Measurements from ENCODE around the gene OSBPL10.

Gene OSBPL10

GRCh38 chr3:31625358-31625757 is 355.7 kb downstream of the OSBPL10 start:
- TF ChIP-seq GLIS3 (CRISPR knock-in tag; IDR thresholded peaks at IDR 0.05), result no peak
- TF ChIP-seq ZC3H10 (CRISPR knock-in tag; IDR thresholded peaks at IDR 0.05), result no peak
- TF ChIP-seq CSRNP3 (CRISPR knock-in tag; IDR thresholded peaks at IDR 0.05), result no peak
- TF ChIP-seq SNAI2 (CRISPR knock-in tag; IDR thresholded peaks at IDR 0.05), result no peak
- TF ChIP-seq PPARA (CRISPR knock-in tag; IDR thresholded peaks at IDR 0.05; ENCODE audit: borderline replicate concordance), result no peak
- no peak for ATAC-seq

GRCh38 chr3:31624083-31624709 is 356.9 kb downstream of the OSBPL10 start:
- TF ChIP-seq POU6F1 (CRISPR knock-in tag; IDR thresholded peaks at IDR 0.05; ENCODE audit: borderline replicate concordance, low read depth) (no peak), SNAI2 (CRISPR knock-in tag; IDR thresholded peaks at IDR 0.05) (no peak), TOX (CRISPR knock-in tag; IDR thresholded peaks at IDR 0.05; ENCODE audit: borderline replicate concordance) (no peak), CREB5 (CRISPR knock-in tag; IDR thresholded peaks at IDR 0.05; ENCODE audit: low read depth) (no peak), ESRRG (CRISPR knock-in tag; IDR thresholded peaks at IDR 0.05) (no peak), PPARA (CRISPR knock-in tag; IDR thresholded peaks at IDR 0.05; ENCODE audit: borderline replicate concordance) (no peak), ZC3H10 (CRISPR knock-in tag; IDR thresholded peaks at IDR 0.05) (no peak), ARNTL (CRISPR knock-in tag; IDR thresholded peaks at IDR 0.05; ENCODE audit: borderline replicate concordance, low read depth) (no peak)
- ATAC-seq, result no peak

GRCh38 chr3:31622636-31623288 is 358.3 kb downstream of the OSBPL10 start:
- ATAC-seq, result no peak
- TF ChIP-seq ESRRG (CRISPR knock-in tag; IDR thresholded peaks at IDR 0.05), result no peak
- TF ChIP-seq RARB (CRISPR knock-in tag; IDR thresholded peaks at IDR 0.05), result no peak
- no peak for TF ChIP-seq CSRNP3 (CRISPR knock-in tag; IDR thresholded peaks at IDR 0.05)
- TF ChIP-seq ZNF565 (CRISPR knock-in tag; conservative IDR thresholded peaks at IDR 0.05; ENCODE audit: low read depth), result no peak
- no peak for TF ChIP-seq PPARA (CRISPR knock-in tag; IDR thresholded peaks at IDR 0.05; ENCODE audit: borderline replicate concordance)
- TF ChIP-seq OSR1 (CRISPR knock-in tag; IDR thresholded peaks at IDR 0.05), result no peak
- no peak for TF ChIP-seq ARNTL (CRISPR knock-in tag; IDR thresholded peaks at IDR 0.05; ENCODE audit: borderline replicate concordance, low read depth)
- no peak for TF ChIP-seq GLIS3 (CRISPR knock-in tag; IDR thresholded peaks at IDR 0.05)
- TF ChIP-seq ZNF8 (CRISPR knock-in tag; IDR thresholded peaks at IDR 0.05), result no peak
- no peak for TF ChIP-seq SNAI2 (CRISPR knock-in tag; IDR thresholded peaks at IDR 0.05)
- TF ChIP-seq CSDC2 (CRISPR knock-in tag; IDR thresholded peaks at IDR 0.05), result no peak
- no peak for TF ChIP-seq POU6F1 (CRISPR knock-in tag; IDR thresholded peaks at IDR 0.05; ENCODE audit: borderline replicate concordance, low read depth)
- no peak for TF ChIP-seq ZFP3 (CRISPR knock-in tag; IDR thresholded peaks at IDR 0.05)
- no peak for TF ChIP-seq ZFP30 (CRISPR knock-in tag; IDR thresholded peaks at IDR 0.05)
- TF ChIP-seq ZNF70 (CRISPR knock-in tag; IDR thresholded peaks at IDR 0.05), result no peak
- TF ChIP-seq CREB5 (CRISPR knock-in tag; IDR thresholded peaks at IDR 0.05; ENCODE audit: low read depth), result no peak
- no peak for TF ChIP-seq TCF4 (CRISPR knock-in tag; IDR thresholded peaks at IDR 0.05; ENCODE audit: borderline replicate concordance)
- no peak for TF ChIP-seq TOX (CRISPR knock-in tag; IDR thresholded peaks at IDR 0.05; ENCODE audit: borderline replicate concordance)

All from SK-N-SH treated with all-trans-retinoic acid at 6 μM for 48 hours (cell line).